HepG2 (cell line): ENCODE measurements around the gene BMP6. TPM values are rescaled to one million over a fixed set of nuclear protein-coding genes. Genes with fewer than 3 reads are reported as not detected.

Experiments used
- ATF4 ChIP-seq, 2 experiments: fragments of 450-650 bp in 1 of 2; sonication (generic) in 1 of 2; formaldehyde crosslinking; IDR thresholded peaks; 2 replicates each; pipeline versions ENCODE4 v1.5.0 to v1.8.0; 2020 to 2022; ENCODE audit warnings: mild to moderate bottlenecking in 1 of 2, missing genetic modification reagents in 1 of 2
- FOXK2 ChIP-seq: fragments of 450-650 bp; IDR thresholded peaks from 2 replicates; pipeline ENCODE4 v1.6.1; 2016
- IKZF1 ChIP-seq: fragments of 450-650 bp; IDR thresholded peaks from 2 replicates; pipeline ENCODE4 v1.7.1; 2016
- KLF9 ChIP-seq: IDR thresholded peaks from 2 replicates; pipeline ENCODE4 v1.6.1; 2016; ENCODE audit warnings: low read depth
- MAFK ChIP-seq, 2 experiments: IDR thresholded peaks in 1 of 2; conservative IDR thresholded peaks in 1 of 2; 2 replicates each; pipeline ENCODE4 v1.6.1; 2011; ENCODE audit warnings: improper control_type of control experiment in 2 of 2, low read length in 2 of 2
- SMC3 ChIP-seq: IDR thresholded peaks from 2 replicates; pipeline ENCODE4 v1.6.1; 2011; ENCODE audit warnings: low read length, improper control_type of control experiment
- SP140L ChIP-seq: sonication (generic); formaldehyde crosslinking; IDR thresholded peaks from 2 replicates; pipeline ENCODE4 v1.4.0; 2020; ENCODE audit warnings: missing genetic modification reagents, borderline replicate concordance
- THAP11 ChIP-seq: IDR thresholded peaks from 2 replicates; pipeline ENCODE4 v1.6.1; 2016; ENCODE audit warnings: missing biosample characterization, missing genetic modification reagents
- ZBTB4 ChIP-seq: sonication (generic); formaldehyde crosslinking; IDR thresholded peaks from 2 replicates; pipeline ENCODE4 v1.4.0; 2020; ENCODE audit warnings: missing genetic modification reagents, mild to moderate bottlenecking, borderline replicate concordance
- ZNF18 ChIP-seq: sonication (generic); formaldehyde crosslinking; IDR thresholded peaks from 2 replicates; pipeline ENCODE4 v1.8.0; 2022; ENCODE audit warnings: mild to moderate bottlenecking, missing genetic modification reagents; ENCODE audit not compliant: insufficient replicate concordance
- ZNF367 ChIP-seq: sonication (generic); formaldehyde crosslinking; IDR thresholded peaks from 2 replicates; pipeline ENCODE4 v1.4.0; 2020; ENCODE audit warnings: missing genetic modification reagents, borderline replicate concordance
- ZNF510 ChIP-seq: sonication (generic); formaldehyde crosslinking; IDR thresholded peaks from 2 replicates; pipeline ENCODE4 v1.4.0; 2020; ENCODE audit warnings: low read depth, mild to moderate bottlenecking, missing genetic modification reagents
- ZNF672 ChIP-seq: sonication (generic); formaldehyde crosslinking; IDR thresholded peaks from 2 replicates; pipeline ENCODE4 v1.8.1; 2022; ENCODE audit warnings: missing genetic modification reagents
- polyA plus RNA-seq, 8 experiments: library from polyadenylated mRNA; depleted of rRNA in 3 of 8; stranded (reverse) in 7 of 8; unstranded in 1 of 8; fragments of >200 nt; fragmentation: Illumina TruSeq in 4 of 8; extraction: Trizol in 4 of 8; gene quantifications; 2 replicates each; pipeline versions ENCODE4 v1.2.1 to v1.2.3, GENCODE V29; 2011 to 2016; ENCODE audit warnings: low read depth in 4 of 8, missing spikeins in 1 of 8, mixed read lengths in 1 of 8; ENCODE audit not compliant: insufficient read depth in 1 of 8
- total RNA-seq, 5 experiments: library from RNA; depleted of rRNA; stranded (reverse); fragments of >200 nt; fragmentation: Illumina TruSeq; extraction: Trizol; gene quantifications; 2 replicates each; pipeline ENCODE4 v1.2.3, GENCODE V29; 2016; ENCODE audit warnings: low read depth in 1 of 5

Gene BMP6
- total and polyA plus RNA-seq, 2 of the 13 experiments (the other 11 are each of a cell fraction or from before 2014, with no cell fraction given) = 0.09 to 0.18 TPM

GRCh38 chr6:7721649-7722048, 4.2 kb upstream of the BMP6 start (continued):
- TF ChIP-seq ZNF18 (CRISPR knock-in tag) (no peak), IKZF1 (no peak), SP140L (CRISPR knock-in tag) (no peak), ZNF510 (CRISPR knock-in tag) (no peak), ZBTB4 (no peak), KLF9 (CRISPR knock-in tag) (no peak), ATF4 (CRISPR knock-in tag; IDR thresholded peaks at IDR 0.05) (no peak), SMC3 (peak; percentile 43; the same call in 1 of the 2 replicates), FOXK2 (no peak), ZNF367 (no peak), MAFK (conservative IDR thresholded peaks at IDR 0.05 in 1 of 2, IDR thresholded peaks at IDR 0.05 in 1 of 2; ENCODE audit: low read length in 2 of 2) (peak; percentile 18 to 33; a peak in 1 of 4 replicates), THAP11 (CRISPR knock-in tag) (0 out of 2 replicates have a peak, but pooled peaks have one; percentile 10), ZNF672 (CRISPR knock-in tag) (no peak)
- TF ChIP-seq, all 625 proteins: peak for 7
